GM21526 (cell line): ENCODE measurements around the gene NANOGP8.
"Not testable (repeated sequence)": the region's sequence is repeated elsewhere in the genome, so short reads cannot be mapped to it uniquely, and the experiment has no call there.

Experiments used
- ATAC-seq: cut with Tn5 transposase; IDR thresholded peaks from one replicate; pipeline ENCODE4 v1.9.1; 2021; ENCODE audit warnings: moderate library complexity; ENCODE audit not compliant: unreplicated experiment, low FRiP score

Gene NANOGP8

DNA sequence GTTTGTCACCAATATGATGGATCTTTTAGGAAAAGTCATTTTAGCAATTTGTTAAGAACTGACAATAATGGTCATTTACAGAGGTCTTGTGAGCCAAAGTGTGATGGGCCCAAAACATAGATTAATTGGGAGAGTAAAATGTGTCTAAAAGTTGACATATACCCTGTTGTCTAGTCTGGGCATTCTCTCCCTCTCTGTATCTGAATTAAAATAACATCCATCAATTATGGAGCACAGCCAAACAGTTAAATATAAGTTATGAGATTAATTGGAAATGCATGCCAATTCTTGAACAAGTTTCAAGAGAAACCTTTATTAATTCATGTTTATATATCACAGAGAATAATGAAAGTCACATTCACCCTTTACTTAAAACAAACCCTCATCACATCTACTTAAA, 13.6 kb upstream of the NANOGP8 start:
- ATAC-seq: no peak

DNA sequence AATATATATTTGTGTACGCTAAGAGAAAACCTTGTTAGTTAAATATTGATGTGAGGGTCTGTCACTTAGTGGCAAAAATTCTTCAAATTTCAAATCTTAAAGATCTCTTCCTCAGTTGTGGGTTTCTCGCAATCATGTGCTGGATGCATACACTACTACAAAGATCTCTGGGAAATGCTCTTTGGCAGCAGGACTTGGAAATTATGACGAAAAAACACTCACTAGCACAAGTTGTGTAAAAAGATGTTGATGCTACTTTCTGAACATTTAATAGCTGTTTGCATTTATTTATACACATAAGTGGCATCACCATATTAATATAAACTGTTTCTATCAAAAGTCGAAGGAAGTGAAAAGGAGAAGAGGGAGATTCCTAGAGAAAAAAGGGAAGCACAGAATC, 10.8 kb upstream of the NANOGP8 start:
- ATAC-seq: no peak

DNA sequence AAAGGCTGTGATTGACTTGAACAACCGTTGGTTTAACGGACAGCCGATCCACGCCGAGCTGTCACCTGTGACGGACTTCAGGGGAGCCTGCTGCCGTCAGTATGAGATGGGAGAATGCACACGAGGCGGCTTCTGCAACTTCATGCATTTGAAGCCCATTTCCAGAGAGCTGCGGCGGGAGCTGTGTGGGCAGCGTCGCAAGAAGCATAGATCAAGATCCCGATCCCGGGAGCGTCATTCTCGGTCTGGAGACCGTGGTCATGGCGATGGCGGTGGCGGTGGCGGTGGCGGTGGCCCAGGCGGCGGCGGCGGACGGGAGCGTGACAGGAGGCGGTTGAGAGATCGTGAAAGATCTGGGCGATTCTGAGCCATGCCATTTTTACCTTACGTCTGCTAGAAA, 7.8 kb upstream of the NANOGP8 start:
- no peak for ATAC-seq

DNA sequence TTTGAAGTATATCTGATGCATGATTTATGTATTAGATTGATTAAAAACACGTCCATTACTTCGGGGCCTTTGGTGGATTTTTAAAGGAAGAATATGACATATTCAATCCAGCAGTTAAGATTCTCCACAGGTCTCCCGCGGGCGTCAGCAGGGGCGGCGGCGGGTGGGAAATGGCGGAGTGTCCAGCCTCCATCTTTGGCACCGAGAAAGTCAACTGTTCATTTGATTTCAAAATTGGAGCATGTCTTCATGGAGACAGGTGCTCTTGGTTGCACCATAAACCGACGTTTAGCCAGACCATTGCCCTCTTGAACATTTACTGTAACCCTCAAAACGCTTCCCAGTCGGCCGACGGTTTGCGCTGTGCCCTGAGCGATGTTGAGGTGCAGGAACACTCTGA, 7.2 kb upstream of the NANOGP8 start:
- ATAC-seq: no peak

DNA sequence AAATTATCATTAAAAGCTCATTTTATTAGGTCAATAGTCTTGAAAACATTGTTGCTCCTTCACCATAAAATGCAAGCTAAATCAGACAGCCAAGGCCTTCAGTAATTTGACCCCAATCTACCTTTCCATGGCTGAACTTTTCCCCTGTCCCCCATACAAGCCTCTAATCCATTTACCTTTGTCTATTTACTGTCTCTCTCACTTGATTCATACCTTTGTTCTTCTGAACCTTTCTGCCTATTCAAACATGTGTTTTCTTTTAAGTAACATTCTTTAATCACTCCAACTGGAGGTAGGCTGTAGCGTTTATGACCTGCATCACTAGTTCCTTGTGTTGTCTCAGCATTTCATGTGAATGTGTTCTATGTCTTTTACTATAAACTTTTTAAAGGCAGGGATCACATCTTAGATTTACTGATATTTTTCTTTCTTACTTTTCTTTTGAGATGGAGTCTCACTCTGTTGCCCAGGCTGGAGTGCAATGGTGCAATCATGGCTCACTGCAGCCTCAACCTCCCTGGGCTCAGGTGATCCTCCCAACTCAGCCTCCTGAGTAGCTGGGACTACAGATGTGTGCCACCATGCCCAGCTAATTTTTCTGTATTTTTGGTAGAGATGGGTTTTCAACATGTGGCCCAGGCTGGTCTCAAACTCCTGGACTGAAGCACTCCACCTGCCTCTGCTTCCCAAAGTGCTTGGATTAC, 5.2 kb upstream of the NANOGP8 start:
- ATAC-seq: no peak

DNA sequence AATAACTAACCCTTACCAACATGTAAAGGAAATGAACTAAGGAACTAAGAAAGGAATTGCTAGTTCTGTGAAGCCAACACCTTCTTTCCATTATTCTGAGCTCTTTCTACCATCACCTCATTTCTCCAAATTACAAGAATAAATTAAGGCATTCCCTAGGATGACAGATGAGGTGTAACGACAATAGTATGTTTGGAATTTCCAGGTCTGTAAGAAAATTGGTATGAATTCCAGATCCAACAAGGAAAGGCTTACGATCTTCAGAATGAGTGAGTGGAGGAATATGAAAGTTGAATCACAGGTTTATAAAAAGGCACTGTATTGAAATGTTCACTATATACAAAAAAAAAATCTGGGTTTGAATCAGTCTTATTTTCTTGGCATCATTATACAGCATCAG, 4.5 kb upstream of the NANOGP8 start:
- no peak for ATAC-seq

DNA sequence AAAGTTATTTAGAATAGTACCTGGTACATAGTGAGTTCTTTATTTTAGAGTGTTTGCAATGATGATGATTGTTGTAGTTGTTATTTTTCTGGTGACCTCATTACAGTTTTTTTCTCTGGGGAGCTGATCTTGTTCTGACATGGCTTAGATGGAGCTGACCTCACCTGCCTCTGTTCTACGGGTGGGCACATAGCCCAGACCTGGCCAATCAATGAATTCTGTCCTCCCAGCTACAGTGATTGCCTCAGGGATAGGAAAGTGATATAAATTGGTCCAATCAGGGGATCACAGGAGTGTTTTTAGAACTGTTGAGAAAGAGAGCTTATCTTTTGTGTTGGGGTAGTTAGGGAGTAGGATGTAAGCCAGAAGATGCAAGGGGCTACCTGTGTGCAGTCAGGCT, 3.2 kb upstream of the NANOGP8 start:
- ATAC-seq: no peak

DNA sequence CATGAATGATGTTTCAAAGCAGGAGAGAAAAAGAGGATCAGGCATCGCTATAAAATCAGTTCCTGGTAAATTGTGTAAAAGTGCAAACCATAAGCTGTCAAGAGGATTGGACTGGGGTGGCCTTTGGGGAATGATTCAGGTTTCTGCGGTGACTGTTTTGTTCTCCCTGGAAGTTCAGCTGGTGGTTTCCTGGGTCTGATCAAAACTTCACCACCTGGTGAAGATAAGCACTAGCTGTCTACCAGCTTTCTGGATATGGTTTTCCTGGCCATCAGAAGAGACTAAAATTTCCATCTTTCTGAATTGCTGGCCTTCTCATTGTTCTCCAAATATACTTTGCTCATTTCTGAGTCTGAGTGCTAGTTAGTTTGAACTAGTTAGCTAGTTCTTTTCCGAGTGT, 2.7 kb upstream of the NANOGP8 start:
- no peak for ATAC-seq

DNA sequence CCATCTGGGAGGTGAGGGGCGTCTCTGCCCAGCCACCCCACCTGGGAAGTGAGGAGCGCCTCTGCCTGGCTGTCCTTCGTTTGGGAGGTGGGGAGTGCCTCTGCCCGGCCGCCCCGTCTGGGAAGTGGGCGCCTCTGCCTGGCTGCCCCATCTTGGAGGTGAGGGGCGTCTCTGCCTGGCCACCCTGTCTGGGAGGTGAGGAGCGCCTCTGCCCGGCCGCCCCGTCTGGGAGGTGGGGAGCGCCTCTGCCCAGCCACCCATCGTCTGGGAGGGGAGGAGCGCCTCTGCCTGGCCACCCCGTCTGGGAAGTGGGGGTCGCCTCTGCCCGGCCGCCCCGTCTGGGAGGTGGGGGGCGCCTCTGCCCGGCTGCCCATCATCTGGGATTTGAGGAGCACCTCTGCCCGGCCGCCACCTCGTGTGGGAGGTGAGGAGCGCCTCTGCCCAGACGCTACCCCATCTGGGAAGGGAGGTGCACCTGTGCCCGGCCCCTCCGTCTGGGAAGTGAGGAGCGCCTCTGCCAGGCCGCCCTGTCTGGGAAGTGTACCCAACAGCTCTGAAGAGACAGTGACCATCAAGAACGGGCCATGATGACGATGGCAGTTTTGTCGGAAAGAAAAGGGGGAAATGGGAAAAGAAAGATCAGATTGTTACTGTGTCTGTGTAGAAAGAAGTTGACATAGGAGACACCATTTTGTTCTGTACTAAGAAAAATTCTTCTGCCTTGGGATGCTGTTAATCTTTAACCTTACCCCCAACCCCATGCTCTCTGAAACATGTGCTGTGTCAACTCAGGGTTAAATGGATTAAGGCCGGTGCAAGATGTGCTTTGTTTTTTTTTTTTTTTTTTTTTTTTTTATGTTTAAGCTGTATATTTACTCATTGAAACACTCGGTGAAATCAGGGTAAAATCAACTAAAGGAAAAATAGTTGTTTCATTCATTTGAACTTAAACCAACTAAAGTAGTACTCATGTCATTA, 2.4 kb downstream of the NANOGP8 start:
- ATAC-seq: not testable (repeated sequence)

DNA sequence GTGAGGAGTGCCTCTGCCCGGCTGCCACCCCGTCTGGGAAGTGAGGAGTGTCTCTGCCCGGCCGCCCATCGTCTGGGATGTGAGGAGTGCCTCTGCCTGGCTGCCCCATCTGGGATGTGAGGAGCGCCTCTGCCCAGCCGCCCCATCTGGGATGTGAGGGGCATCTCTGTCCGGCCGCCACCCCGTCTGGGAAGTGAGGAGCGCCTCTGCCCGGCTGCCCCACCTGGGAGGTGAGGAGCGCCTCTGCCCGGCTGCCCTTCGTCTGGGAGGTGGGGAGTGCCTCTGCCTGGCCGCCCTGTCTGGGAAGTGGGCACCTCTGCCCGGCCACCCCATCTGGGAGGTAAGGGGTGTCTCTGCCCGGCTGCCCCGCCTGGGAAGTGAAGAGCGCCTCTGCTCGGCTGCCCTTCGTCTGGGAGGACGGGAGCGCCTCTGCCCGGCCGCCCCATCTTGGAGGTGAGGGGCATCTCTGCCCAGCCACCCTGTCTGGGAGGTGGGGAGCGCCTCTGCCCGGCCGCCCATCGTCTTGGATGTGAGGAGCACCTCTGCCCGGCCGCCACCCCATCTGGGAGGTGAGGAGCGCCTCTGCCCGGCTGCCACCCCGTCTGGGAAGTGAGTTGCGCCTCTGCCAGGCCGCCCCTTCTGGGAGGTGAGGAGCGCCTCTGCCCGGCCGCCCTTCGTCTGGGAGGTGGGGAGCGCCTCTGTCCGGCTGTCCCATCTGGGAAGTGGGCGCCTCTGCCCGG, 3.3 kb downstream of the NANOGP8 start:
- not testable (repeated sequence) for ATAC-seq

DNA sequence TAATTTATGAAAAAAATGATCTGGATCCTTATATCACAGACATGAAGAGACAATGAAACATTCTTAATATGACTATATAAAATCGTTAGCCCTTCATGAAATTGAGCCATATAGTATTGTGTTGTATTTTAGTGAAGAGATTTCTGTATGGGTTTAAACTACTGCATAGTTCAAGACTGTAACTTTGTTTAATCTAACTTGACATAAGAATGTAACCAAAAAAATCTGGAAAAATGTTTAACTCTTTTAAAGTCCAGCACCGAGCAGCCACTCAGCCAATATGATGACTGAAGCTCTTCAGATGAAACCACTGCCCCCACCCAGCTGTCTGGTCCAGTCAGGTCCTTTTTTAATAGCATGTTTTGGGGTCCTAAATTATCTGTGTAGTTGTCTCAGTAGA, 4.9 kb downstream of the NANOGP8 start:
- no peak for ATAC-seq

DNA sequence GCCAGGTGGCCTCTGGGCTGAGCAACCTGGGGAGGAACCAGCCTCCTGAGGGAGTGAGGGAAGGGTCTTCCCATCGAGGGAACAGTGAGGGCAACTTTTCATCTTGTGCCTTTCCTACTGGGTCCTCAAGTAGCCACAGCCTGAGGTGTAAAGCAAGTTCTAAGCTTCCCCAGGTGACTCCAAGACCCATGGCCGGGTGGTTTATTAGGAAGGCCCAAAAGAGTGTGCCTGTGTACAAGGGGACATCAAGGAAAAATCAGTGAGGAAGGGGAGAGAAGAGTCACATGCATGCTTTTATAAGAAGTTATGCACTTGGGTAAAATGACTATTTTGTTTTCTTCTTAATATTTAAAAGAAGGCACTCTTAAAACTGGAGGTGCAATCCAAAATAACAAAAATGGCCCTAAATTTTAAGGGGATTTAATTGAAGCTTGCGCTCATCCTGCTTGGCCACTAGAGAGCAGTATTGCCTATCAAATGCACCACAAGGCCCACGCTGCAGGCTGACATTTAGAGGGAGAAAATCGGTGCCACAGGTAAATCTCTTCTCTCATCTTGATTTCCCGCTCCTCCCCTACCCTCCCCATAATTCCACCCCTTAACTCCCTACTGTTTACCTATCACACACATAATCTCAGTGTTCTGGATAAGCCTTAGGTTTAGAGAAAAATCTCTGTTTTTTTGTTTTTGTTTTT, 6.7 kb downstream of the NANOGP8 start:
- no peak for ATAC-seq

DNA sequence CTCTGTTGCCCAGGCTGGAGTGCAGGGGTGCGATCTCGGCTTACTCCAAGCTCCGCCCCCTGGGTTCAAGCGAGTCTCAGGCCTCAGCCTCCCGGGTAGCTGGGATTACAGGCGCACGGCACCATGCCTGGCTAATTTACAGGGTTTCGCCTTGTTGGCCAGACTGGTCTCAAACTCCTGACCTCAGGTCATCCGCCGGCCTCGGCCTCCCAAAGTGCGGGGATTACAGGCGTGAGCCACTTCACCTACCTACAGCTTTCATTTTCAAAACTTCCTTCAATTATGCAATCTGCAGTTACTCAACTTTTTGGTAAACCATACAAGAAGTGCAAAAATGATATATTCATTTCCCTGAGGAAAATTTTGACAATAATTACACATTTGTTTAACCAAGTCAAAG, 14.0 kb downstream of the NANOGP8 start:
- ATAC-seq: no peak

DNA sequence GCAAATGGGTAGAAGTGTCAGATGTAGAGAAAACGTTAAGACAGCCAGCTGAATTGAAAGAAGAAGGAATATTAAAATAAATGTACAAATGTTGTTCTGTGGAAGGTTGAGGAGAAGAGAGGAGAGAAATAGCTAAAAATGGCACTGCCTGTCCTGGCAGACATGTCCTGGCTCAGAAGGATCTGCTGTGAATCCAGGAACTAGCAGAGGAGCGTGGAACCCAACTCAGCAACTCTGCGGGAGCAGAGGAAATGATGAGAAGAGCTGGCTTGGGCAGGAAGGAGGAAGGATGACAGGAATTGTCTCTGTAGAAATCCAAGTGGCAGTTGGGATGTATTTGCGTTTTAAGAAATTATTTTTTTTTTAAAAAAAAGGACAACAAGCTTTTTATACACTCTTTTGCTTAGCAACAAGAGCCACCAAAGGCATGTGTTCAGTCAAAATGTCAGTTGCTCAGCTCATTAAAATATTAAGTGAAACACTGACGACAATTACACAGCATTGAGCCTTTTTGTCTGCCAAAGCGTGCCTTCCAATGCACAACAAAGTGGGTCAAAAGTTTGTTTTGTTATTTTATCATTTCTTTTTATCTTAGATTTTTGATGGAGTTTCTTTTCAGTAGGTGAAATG, 16.1 kb downstream of the NANOGP8 start:
- ATAC-seq: no peak

DNA sequence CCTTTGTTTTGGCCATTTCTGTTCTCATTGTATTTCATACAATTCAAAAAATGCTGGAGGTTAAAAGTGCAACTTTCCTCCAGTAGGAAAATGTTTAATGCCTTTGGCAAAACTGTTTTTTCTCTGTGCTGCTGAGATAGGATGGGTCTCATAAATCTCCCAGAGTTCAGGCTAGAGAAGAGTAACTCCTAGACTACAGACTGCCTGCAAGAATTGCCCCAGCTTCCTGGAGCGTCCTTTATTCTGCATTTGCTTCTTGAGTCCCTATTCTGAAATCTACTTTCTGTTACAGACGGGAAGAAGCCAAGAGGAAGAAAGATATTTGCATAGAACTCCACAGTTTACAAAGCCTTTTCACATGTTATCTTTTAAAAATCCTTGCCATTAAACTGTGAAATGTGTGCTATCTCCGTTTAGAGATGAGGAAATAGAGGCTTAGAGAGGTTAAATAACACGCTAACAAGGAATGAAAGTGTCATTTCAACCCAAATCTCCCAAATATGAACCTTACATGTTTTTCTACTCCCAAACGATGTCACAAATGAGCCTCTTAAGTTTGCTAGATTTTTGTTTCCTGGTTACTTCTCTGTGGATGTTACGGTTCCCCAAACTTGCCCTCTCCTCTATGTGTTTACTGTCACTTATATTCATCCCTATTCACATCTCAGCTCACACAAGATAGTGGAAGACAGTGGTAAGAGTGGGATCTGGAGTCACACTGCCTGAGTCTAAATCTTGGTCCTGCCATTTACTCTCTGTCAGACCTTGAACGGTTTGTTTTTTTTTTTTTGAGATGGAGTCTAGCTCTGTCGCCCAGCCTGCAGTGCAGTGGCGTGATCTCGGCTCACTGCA, 17.4 kb downstream of the NANOGP8 start:
- ATAC-seq: no peak

DNA sequence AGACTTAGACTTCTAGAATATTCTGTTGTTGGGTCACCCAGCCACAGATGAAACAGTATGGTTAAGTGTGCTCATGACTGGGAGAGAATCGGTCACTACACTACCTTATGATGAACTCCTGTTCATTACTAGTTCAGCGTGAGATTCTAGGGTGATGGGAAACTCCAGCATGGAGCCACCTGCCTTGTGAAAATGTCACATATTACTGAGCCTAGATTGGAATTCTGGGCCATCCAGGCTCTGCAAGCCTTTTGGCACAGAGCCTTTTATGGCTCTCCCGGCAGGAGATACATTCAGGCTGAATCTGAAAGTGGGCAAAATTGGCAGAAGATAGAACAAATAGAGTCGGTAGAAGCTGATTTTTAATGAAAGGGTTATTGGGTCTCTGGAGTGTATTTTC, 19.0 kb downstream of the NANOGP8 start:
- ATAC-seq: no peak

DNA sequence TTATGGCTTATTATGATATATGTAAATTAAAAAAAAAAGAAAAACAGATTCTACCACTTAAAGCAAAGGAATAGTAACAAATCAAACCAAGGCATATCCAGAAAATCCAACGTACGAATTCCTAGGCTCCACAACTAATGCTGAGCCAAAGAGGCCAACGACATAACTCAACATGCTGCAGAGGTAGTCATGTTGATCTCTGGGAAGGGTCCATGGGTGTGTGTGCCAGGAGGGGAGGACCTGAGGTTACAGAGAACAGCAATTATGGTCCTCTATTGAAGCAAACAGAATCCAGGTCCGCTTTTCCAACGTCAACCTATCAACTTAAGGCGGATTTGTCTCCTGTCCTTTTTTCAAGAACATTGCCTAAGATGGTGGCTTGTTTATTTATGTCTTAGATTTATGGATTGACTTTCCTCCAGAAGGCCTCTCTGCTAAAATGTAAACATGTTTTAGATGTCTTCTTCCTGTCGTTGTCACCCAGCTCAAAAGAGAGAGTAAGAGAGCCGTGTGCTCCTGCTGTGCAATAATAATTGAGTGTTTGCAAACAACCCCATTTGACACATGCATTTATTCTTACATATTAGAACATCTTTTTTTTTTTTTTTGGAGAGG, 20.4 kb downstream of the NANOGP8 start:
- ATAC-seq: no peak

DNA sequence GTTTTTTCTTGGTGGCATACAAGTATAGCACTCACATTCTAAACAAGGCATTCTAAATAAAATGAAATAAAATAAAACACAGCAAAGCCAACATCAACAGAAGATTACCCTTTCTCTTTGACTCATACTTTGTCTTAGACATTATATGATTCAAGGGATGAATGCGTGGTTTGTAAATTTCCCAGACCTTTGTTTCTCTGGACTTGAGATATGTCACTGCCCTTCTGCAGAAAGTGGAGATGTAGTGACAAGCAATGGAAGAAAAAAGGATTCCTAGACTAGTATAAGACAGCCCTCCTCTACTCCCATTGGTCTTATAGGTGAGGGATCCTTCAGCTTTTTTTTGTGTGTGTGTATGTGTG, 22.4 kb downstream of the NANOGP8 start:
- no peak for ATAC-seq
